HAP-1 (cell line): ENCODE data around the gene PPFIBP2.
"Not testable (repeated sequence)": the region's sequence is repeated elsewhere in the genome, so short reads cannot be mapped to it uniquely, and the experiment has no call there.

Source experiments
- DNase-seq, 2 experiments: peaks; one replicate each; pipeline ENCODE4 v3.0.0-alpha.2; 2016 to 2020; ENCODE audit warnings: low spot score in 2 of 2
- H3K27me3 ChIP-seq: fragments of 250-450 bp; sonication (Bioruptor Pico); 2 replicates; pipeline ENCODE4 v1.5.1; 2020; ENCODE audit warnings: low read depth, mild to moderate bottlenecking, moderate library complexity
- H3K36me3 ChIP-seq: fragments of 250-450 bp; sonication (Bioruptor Pico); replicated peaks from 2 replicates; pipeline ENCODE4 v1.5.1; 2020; ENCODE audit warnings: mild to moderate bottlenecking
- H3K4me1 ChIP-seq: fragments of 250-450 bp; sonication (Bioruptor Pico); 2 replicates; pipeline ENCODE4 v1.5.1; 2020; ENCODE audit warnings: mild to moderate bottlenecking
- H3K4me3 ChIP-seq: fragments of 250-450 bp; sonication (Bioruptor Pico); 2 replicates; pipeline ENCODE4 v1.5.1; 2020; ENCODE audit warnings: mild to moderate bottlenecking, moderate library complexity
- H3K9me3 ChIP-seq: fragments of 250-450 bp; sonication (Bioruptor Pico); 2 replicates; pipeline ENCODE4 v1.5.1; 2020; ENCODE audit warnings: mild to moderate bottlenecking, moderate library complexity
- in situ Hi-C: fragments of 300-500 bp; cut with MboI; formaldehyde crosslinking; loops from 3 replicates; pipeline ENCODE4 v1.14.3; 2020; ENCODE audit warnings: low sequenced_read_pairs, inconsistent platforms, mixed read lengths

PPFIBP2 gene

DNA sequence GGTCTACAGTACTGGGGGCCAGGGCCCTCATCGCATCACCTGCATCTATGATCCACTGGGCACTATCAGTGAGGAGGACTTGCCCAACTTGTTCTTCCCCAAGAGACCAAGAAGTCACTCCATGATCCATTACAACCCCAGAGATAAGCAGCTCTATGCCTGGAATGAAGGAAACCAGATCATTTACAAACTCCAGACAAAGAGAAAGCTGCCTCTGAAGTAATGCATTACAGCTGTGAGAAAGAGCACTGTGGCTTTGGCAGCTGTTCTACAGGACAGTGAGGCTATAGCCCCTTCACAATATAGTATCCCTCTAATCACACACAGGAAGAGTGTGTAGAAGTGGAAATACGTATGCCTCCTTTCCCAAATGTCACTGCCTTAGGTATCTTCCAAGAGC lies 3.8 kb upstream of the PPFIBP2 start:
- no peaks in the 10 kb centered on the region for H3K27me3 ChIP-seq
- no peak for DNase-seq
- no peaks in the 10 kb centered on the region for H3K36me3 ChIP-seq
- in situ Hi-C loops: no loop called here
- no peak overlapping the region for H3K4me3 ChIP-seq
- peaks cover 15% of the 10 kb centered on the region for H3K4me1 ChIP-seq
- H3K9me3 ChIP-seq: no peaks in the 10 kb centered on the region

DNA sequence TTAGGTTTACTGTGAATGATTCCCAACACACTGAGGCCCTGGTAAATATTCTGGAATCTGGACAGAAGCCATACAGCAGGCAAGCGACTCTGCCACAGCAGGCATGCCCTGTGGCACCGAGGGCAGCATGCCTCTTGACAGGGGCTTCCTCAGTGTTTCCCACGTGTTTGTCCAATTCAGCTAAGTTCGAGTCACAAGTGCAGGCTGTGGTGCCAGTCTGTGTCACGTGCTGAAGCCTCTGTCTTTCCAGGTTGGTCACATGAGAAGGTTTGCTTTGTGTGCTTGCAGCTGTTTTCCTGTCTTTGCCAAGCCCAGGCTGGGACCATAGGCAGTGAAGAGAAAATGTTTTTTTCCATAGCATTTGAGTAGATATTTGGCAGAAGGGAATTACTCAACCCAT lies 2.4 kb upstream of the PPFIBP2 start:
- Histone ChIP-seq H3K27me3 (no peaks in the 10 kb centered on the region), H3K4me1 (peaks cover 27% of the 10 kb centered on the region), H3K9me3 (no peaks in the 10 kb centered on the region), H3K4me3 (no peak overlapping the region), H3K36me3 (no peaks in the 10 kb centered on the region)
- no peak for DNase-seq
- in situ Hi-C loops: no loop called here

- Histone ChIP-seq H3K4me1 (peaks cover 27% of the 10 kb centered on the region), H3K36me3 (no peaks in the 10 kb centered on the region), H3K4me3 (peak overlapping the region; percentile 90), H3K27me3 (no peaks in the 10 kb centered on the region), H3K9me3 (no peaks in the 10 kb centered on the region)
- DNase-seq: peak; percentile 21 to 36
- in situ Hi-C loops: no loop called here
Observed at GRCh38 chr11:7512525-7513233, 1.1 kb upstream of the PPFIBP2 start.

DNA sequence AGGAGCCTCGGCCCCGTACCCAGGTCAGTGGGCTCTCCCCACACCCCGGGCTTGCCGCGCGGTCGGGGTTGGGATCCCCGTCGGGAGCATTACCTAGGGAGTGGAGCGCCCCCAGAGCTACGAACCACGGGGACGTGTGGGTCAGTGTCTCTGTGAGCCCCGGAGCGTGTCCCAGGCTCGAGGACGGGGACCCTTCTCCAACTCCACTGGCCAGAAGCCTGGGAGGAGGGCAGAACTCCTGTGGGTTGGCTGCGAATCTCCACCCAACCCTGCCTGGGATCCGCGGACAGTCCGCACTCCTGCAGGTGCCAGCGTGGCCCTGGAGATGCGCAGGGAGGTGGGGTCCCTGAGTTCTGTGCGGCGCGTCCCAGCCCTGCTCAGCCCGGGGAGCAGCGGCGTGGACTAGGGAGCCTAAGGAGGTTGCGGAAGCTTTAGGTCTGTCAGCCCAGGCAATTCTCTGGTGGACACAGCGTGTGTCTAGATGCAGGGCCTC lies 346 bp downstream of the PPFIBP2 start:
- Histone ChIP-seq H3K4me1 (peaks cover 27% of the 10 kb centered on the region), H3K4me3 (peak overlapping the region; percentile 90), H3K36me3 (no peaks in the 10 kb centered on the region), H3K27me3 (no peaks in the 10 kb centered on the region), H3K9me3 (no peaks in the 10 kb centered on the region)
- peak in 1 of 2 experiments; percentile 56 for DNase-seq
- in situ Hi-C loops: no loop called here

DNA sequence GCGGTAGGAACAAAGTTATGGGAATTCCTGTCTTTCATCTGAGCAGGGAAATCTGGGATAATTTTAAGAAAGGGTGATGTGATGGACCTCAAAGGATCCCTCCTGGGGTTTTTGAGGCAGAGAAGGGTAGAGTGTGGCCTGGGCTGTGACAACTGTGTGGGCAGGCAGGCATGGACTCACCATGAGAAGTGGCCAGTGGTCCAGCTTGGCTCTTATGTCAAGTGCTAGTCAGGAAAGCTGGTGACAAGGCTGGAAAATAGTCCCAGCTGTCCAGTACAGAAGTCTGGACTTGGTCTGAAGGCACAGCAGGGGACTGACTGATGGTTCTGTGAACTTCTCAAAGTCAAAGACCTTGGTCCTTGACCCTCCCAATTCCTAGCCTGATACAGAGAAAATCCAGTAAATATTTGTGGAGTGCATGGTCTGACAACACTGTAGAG lies 1.7 kb downstream of the PPFIBP2 start:
- peaks cover 27% of the 10 kb centered on the region for H3K4me1 ChIP-seq
- H3K27me3 ChIP-seq: no peaks in the 10 kb centered on the region
- no peaks in the 10 kb centered on the region for H3K9me3 ChIP-seq
- no peaks in the 10 kb centered on the region for H3K36me3 ChIP-seq
- in situ Hi-C loops: no loop called here
- no peak overlapping the region; the same call in 1 of the 2 replicates for H3K4me3 ChIP-seq
- no peak for DNase-seq

DNA sequence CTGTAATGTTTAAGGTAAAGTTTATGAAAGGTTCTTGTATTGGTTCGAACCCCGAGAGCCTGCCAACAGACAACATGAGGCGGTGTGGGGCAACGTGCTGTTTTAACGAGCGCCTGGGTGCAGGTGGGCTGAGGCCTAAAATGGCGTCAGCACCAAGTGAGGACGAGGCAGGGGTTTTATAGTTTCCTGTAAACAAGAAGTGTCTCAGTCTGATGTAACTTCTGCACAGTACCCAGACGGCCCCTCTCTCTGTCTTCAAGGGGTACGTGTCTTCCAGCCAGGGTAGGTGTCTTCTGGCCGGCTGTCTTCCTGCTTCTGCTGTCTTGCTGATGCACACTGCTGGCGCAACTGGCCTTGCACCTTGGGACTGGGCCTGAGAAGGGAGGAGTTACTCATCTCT lies 2.7 kb downstream of the PPFIBP2 start:
- in situ Hi-C loops: no loop called here
- H3K36me3 ChIP-seq: no peaks in the 10 kb centered on the region
- no peaks in the 10 kb centered on the region for H3K27me3 ChIP-seq
- H3K4me3 ChIP-seq: no peak overlapping the region
- no peak for DNase-seq
- peaks cover 37% of the 10 kb centered on the region for H3K4me1 ChIP-seq
- no peaks in the 10 kb centered on the region for H3K9me3 ChIP-seq

DNA sequence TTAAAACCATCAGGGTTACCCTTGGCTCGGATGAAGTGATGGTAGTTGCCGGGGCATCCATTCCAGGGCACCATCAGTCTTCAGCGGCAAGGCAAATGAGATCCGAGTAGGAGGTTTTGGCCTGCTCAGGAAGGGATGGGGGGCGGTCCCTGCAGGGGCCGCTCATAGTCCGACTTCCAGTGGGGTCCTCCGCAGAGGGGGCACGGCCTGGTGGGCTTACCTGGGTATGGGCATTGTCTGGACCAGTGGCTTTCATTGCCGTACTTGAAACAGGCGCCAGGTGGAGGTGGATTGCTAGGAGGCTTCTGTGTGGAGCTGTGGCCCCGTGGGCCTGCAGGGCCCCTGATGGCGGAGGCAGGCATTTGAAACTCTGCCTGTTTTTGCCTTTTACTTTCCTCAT lies 3.9 kb downstream of the PPFIBP2 start:
- DNase-seq, H3K27me3 ChIP-seq, H3K4me3 ChIP-seq, H3K9me3 ChIP-seq, in situ Hi-C loops, H3K36me3 ChIP-seq: not testable (repeated sequence)
- H3K4me1 ChIP-seq: peaks cover 32% of the 10 kb centered on the region

GRCh38 chr11:7518811-7519562 lies 5.2 kb downstream of the PPFIBP2 start:
- no peak for DNase-seq
- no peaks in the 10 kb centered on the region for H3K36me3 ChIP-seq
- in situ Hi-C loops: no loop called here
- H3K4me3 ChIP-seq: no peak overlapping the region
- H3K4me1 ChIP-seq: peaks cover 27% of the 10 kb centered on the region
- no peaks in the 10 kb centered on the region for H3K27me3 ChIP-seq
- H3K9me3 ChIP-seq: no peaks in the 10 kb centered on the region

GRCh38 chr11:7520011-7520942 lies 6.5 kb downstream of the PPFIBP2 start:
- in situ Hi-C loops: no loop called here
- Histone ChIP-seq H3K4me1 (peaks cover 26% of the 10 kb centered on the region), H3K4me3 (no peak overlapping the region), H3K27me3 (no peaks in the 10 kb centered on the region), H3K36me3 (no peaks in the 10 kb centered on the region), H3K9me3 (no peaks in the 10 kb centered on the region)
- DNase-seq: no peak

GRCh38 chr11:7520981-7521487 lies 7.2 kb downstream of the PPFIBP2 start:
- Histone ChIP-seq H3K27me3 (no peaks in the 10 kb centered on the region), H3K36me3 (no peaks in the 10 kb centered on the region), H3K9me3 (no peaks in the 10 kb centered on the region), H3K4me3 (no peak overlapping the region), H3K4me1 (peaks cover 18% of the 10 kb centered on the region)
- in situ Hi-C loops: no loop called here
- no peak for DNase-seq

DNA sequence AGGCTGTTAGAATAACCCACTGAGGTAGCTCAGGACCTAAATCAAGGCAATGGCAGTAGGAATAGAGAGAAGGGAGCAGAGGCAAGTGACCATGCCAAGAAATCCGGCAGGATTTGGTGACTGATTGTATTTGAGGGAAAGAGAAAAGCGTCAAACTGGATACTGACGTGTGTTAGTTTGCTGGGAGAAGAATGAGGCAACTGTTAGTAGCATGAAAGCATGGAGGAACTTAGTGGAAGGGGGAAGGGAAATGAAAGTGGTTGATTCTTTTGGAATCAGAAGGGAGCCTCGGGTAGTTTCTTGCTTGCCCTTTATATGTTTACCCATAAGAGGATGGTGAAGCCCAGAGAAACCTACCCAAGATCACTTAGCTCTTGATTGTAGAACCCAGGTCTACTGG lies 8.3 kb downstream of the PPFIBP2 start:
- DNase-seq: no peak
- in situ Hi-C loops: no loop called here
- Histone ChIP-seq H3K4me3 (no peak overlapping the region), H3K9me3 (no peaks in the 10 kb centered on the region), H3K27me3 (no peaks in the 10 kb centered on the region), H3K4me1 (peaks cover 15% of the 10 kb centered on the region), H3K36me3 (no peaks in the 10 kb centered on the region)

DNA sequence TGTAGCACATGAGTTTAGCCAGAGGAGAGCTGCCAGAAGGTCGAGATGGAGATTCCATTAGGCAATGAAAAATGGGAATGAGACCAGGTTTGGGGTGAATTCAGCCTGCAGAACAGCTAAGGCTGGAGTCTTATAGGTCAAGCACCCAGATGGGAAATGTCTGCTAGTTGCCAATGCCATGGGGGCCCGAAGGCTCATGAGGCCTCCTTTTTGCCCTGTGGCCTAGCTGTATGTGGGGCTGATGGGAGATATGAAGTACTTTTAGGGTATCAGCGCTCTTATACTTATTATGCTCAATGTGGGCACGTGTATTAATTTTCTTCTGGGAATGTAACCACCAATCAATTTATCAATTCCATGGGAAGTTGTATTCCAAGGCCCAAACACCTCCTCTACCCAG lies 8.7 kb downstream of the PPFIBP2 start:
- no peak for DNase-seq
- H3K9me3 ChIP-seq: no peaks in the 10 kb centered on the region
- H3K4me1 ChIP-seq: peaks cover 15% of the 10 kb centered on the region
- in situ Hi-C loops: no loop called here
- H3K4me3 ChIP-seq: no peak overlapping the region
- H3K36me3 ChIP-seq: no peaks in the 10 kb centered on the region
- no peaks in the 10 kb centered on the region for H3K27me3 ChIP-seq

GRCh38 chr11:7523416-7524210 lies 9.8 kb downstream of the PPFIBP2 start:
- Histone ChIP-seq H3K4me1 (peaks cover 15% of the 10 kb centered on the region), H3K4me3 (no peak overlapping the region), H3K36me3 (no peaks in the 10 kb centered on the region), H3K27me3 (no peaks in the 10 kb centered on the region), H3K9me3 (no peaks in the 10 kb centered on the region)
- in situ Hi-C loops: no loop called here
- DNase-seq: no peak
